ENCODE measurements around the gene HPGDS.

DNA sequence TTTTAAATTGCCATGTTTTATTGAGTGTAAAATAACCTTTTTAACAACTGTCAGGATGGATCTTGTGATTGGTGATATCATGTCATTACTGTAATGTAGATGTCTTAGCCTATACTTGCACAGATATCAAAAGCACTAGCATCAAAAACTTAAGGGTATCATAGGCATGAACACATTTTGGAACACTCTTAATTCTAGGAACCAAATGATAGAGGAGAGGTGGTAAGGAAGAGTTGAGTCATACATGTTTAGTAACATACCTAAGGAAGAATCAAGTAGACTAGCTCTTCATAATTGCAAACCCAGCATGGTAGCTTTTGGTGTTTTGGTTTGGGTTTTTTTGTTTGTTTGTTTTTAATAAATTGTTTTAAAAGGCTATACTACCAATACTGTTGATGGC lies 91.5 kb downstream of the HPGDS start:
- TF ChIP-seq CTCF (IDR thresholded peaks at IDR 0.05; ENCODE audit: poor library complexity) = no peak
- no peak for TF ChIP-seq EZH2 (IDR thresholded peaks at IDR 0.05; ENCODE audit: borderline replicate concordance)
